ENCODE data around the gene LTA4H.
"Not testable (repeated sequence)": the region's sequence is repeated elsewhere in the genome, so short reads cannot be mapped to it uniquely, and the experiment has no call there.

The LTA4H gene

GRCh38 chr12:95978351-95978750 lies 57.0 kb downstream of the LTA4H start:
- Histone ChIP-seq H3K36me3 (ENCODE audit: control insufficient read depth in 5 of 5, insufficient read depth in 5 of 5, low read length in 5 of 5) (no peaks in the 10 kb centered on the region), H3K4me3 (ENCODE audit: low read depth in 1 of 5, low read length in 5 of 5) (no peak overlapping the region), H3K27me3 (ENCODE audit: control insufficient read depth in 5 of 5, insufficient read depth in 4 of 5, low read length in 5 of 5) (no peaks in the 10 kb centered on the region), H3K9ac (ENCODE audit: low read length in 5 of 5) (no peak overlapping the region), H3K27ac (ENCODE audit: low read depth, low read length) (no peak overlapping the region), H3K9me3 (ENCODE audit: control insufficient read depth in 5 of 5, low read length in 5 of 5) (no peaks in the 10 kb centered on the region), H3K4me1 (ENCODE audit: control insufficient read depth in 5 of 5, insufficient read depth in 5 of 5, low read length in 5 of 5) (no peaks in the 10 kb centered on the region)

- Histone ChIP-seq H3K4me1 (ENCODE audit: control insufficient read depth in 5 of 5, insufficient read depth in 5 of 5, low read length in 5 of 5) (no peaks in the 10 kb centered on the region), H3K27ac (ENCODE audit: low read depth, low read length) (no peak overlapping the region), H3K9me3 (ENCODE audit: control insufficient read depth in 5 of 5, low read length in 5 of 5) (no peaks in the 10 kb centered on the region), H3K4me3 (ENCODE audit: low read depth in 1 of 5, low read length in 5 of 5) (no peak overlapping the region), H3K27me3 (ENCODE audit: control insufficient read depth in 5 of 5, insufficient read depth in 4 of 5, low read length in 5 of 5) (no peaks in the 10 kb centered on the region), H3K36me3 (ENCODE audit: control insufficient read depth in 5 of 5, insufficient read depth in 5 of 5, low read length in 5 of 5) (no peaks in the 10 kb centered on the region), H3K9ac (ENCODE audit: low read length in 5 of 5) (no peak overlapping the region)
Measured at GRCh38 chr12:95977764-95978305, 57.6 kb downstream of the LTA4H start.

- H3K9ac ChIP-seq (ENCODE audit: low read length in 5 of 5): no peak overlapping the region
- H3K4me3 ChIP-seq (ENCODE audit: low read depth in 1 of 5, low read length in 5 of 5): no peak overlapping the region
- no peaks in the 10 kb centered on the region for H3K27me3 ChIP-seq (ENCODE audit: control insufficient read depth in 5 of 5, insufficient read depth in 4 of 5, low read length in 5 of 5)
- no peaks in the 10 kb centered on the region for H3K36me3 ChIP-seq (ENCODE audit: control insufficient read depth in 5 of 5, insufficient read depth in 5 of 5, low read length in 5 of 5)
- H3K27ac ChIP-seq (ENCODE audit: low read depth, low read length): no peak overlapping the region
- H3K9me3 ChIP-seq (ENCODE audit: control insufficient read depth in 5 of 5, low read length in 5 of 5): no peaks in the 10 kb centered on the region
- H3K4me1 ChIP-seq (ENCODE audit: control insufficient read depth in 5 of 5, insufficient read depth in 5 of 5, low read length in 5 of 5): no peaks in the 10 kb centered on the region
Measured at GRCh38 chr12:95976416-95976832, 59.0 kb downstream of the LTA4H start.

- Histone ChIP-seq H3K9me3 (ENCODE audit: control insufficient read depth in 5 of 5, low read length in 5 of 5) (no peaks in the 10 kb centered on the region), H3K9ac (ENCODE audit: low read length in 5 of 5) (no peak overlapping the region), H3K4me3 (ENCODE audit: low read depth in 1 of 5, low read length in 5 of 5) (no peak overlapping the region), H3K36me3 (ENCODE audit: control insufficient read depth in 5 of 5, insufficient read depth in 5 of 5, low read length in 5 of 5) (no peaks in the 10 kb centered on the region), H3K4me1 (ENCODE audit: control insufficient read depth in 5 of 5, insufficient read depth in 5 of 5, low read length in 5 of 5) (no peaks in the 10 kb centered on the region), H3K27me3 (ENCODE audit: control insufficient read depth in 5 of 5, insufficient read depth in 4 of 5, low read length in 5 of 5) (no peaks in the 10 kb centered on the region), H3K27ac (ENCODE audit: low read depth, low read length) (no peak overlapping the region)
Measured at GRCh38 chr12:95975491-95975890, 59.9 kb downstream of the LTA4H start.

- Histone ChIP-seq H3K4me1 (ENCODE audit: control insufficient read depth in 5 of 5, insufficient read depth in 5 of 5, low read length in 5 of 5) (no peaks in the 10 kb centered on the region), H3K27me3 (ENCODE audit: control insufficient read depth in 5 of 5, insufficient read depth in 4 of 5, low read length in 5 of 5) (no peaks in the 10 kb centered on the region), H3K27ac (ENCODE audit: low read depth, low read length) (no peak overlapping the region), H3K9ac (ENCODE audit: low read length in 5 of 5) (no peak overlapping the region), H3K9me3 (ENCODE audit: control insufficient read depth in 5 of 5, low read length in 5 of 5) (no peaks in the 10 kb centered on the region), H3K4me3 (ENCODE audit: low read depth in 1 of 5, low read length in 5 of 5) (no peak overlapping the region), H3K36me3 (ENCODE audit: control insufficient read depth in 5 of 5, insufficient read depth in 5 of 5, low read length in 5 of 5) (no peaks in the 10 kb centered on the region)
Measured at GRCh38 chr12:95974358-95974757, 61.0 kb downstream of the LTA4H start.

- Histone ChIP-seq H3K4me1 (ENCODE audit: control insufficient read depth in 5 of 5, insufficient read depth in 5 of 5, low read length in 5 of 5) (no peaks in the 10 kb centered on the region), H3K27ac (ENCODE audit: low read depth, low read length) (no peak overlapping the region), H3K36me3 (ENCODE audit: control insufficient read depth in 5 of 5, insufficient read depth in 5 of 5, low read length in 5 of 5) (no peaks in the 10 kb centered on the region), H3K9me3 (ENCODE audit: control insufficient read depth in 5 of 5, low read length in 5 of 5) (no peaks in the 10 kb centered on the region), H3K4me3 (ENCODE audit: low read depth in 1 of 5, low read length in 5 of 5) (no peak overlapping the region), H3K9ac (ENCODE audit: low read length in 5 of 5) (no peak overlapping the region), H3K27me3 (ENCODE audit: control insufficient read depth in 5 of 5, insufficient read depth in 4 of 5, low read length in 5 of 5) (no peaks in the 10 kb centered on the region)
Measured at GRCh38 chr12:95972832-95973456, 62.4 kb downstream of the LTA4H start.

GRCh38 chr12:95970905-95971304 lies 64.5 kb downstream of the LTA4H start:
- no peaks in the 10 kb centered on the region for H3K36me3 ChIP-seq (ENCODE audit: control insufficient read depth in 5 of 5, insufficient read depth in 5 of 5, low read length in 5 of 5)
- no peak overlapping the region for H3K27ac ChIP-seq (ENCODE audit: low read depth, low read length)
- no peak overlapping the region for H3K4me3 ChIP-seq (ENCODE audit: low read depth in 1 of 5, low read length in 5 of 5)
- H3K9me3 ChIP-seq (ENCODE audit: control insufficient read depth in 5 of 5, low read length in 5 of 5): no peaks in the 10 kb centered on the region
- no peaks in the 10 kb centered on the region for H3K4me1 ChIP-seq (ENCODE audit: control insufficient read depth in 5 of 5, insufficient read depth in 5 of 5, low read length in 5 of 5)
- H3K27me3 ChIP-seq (ENCODE audit: control insufficient read depth in 5 of 5, insufficient read depth in 4 of 5, low read length in 5 of 5): no peaks in the 10 kb centered on the region
- no peak overlapping the region for H3K9ac ChIP-seq (ENCODE audit: low read length in 5 of 5)

GRCh38 chr12:95969116-95969515 lies 66.3 kb downstream of the LTA4H start:
- not testable (repeated sequence) for H3K36me3 ChIP-seq (ENCODE audit: control insufficient read depth in 5 of 5, insufficient read depth in 5 of 5, low read length in 5 of 5); H3K4me3 ChIP-seq (ENCODE audit: low read depth in 1 of 5, low read length in 5 of 5); H3K27ac ChIP-seq (ENCODE audit: low read depth, low read length); H3K4me1 ChIP-seq (ENCODE audit: control insufficient read depth in 5 of 5, insufficient read depth in 5 of 5, low read length in 5 of 5); H3K27me3 ChIP-seq (ENCODE audit: control insufficient read depth in 5 of 5, insufficient read depth in 4 of 5, low read length in 5 of 5); H3K9ac ChIP-seq (ENCODE audit: low read length in 5 of 5); H3K9me3 ChIP-seq (ENCODE audit: control insufficient read depth in 5 of 5, low read length in 5 of 5)

- H3K36me3 ChIP-seq (ENCODE audit: control insufficient read depth in 5 of 5, insufficient read depth in 5 of 5, low read length in 5 of 5): no peaks in the 10 kb centered on the region
- H3K4me3 ChIP-seq (ENCODE audit: low read depth in 1 of 5, low read length in 5 of 5): no peak overlapping the region
- H3K9ac ChIP-seq (ENCODE audit: low read length in 5 of 5): no peak overlapping the region
- no peaks in the 10 kb centered on the region for H3K27me3 ChIP-seq (ENCODE audit: control insufficient read depth in 5 of 5, insufficient read depth in 4 of 5, low read length in 5 of 5)
- H3K9me3 ChIP-seq (ENCODE audit: control insufficient read depth in 5 of 5, low read length in 5 of 5): no peaks in the 10 kb centered on the region
- H3K4me1 ChIP-seq (ENCODE audit: control insufficient read depth in 5 of 5, insufficient read depth in 5 of 5, low read length in 5 of 5): no peaks in the 10 kb centered on the region
- no peak overlapping the region for H3K27ac ChIP-seq (ENCODE audit: low read depth, low read length)
Measured at GRCh38 chr12:95967301-95967700, 68.1 kb downstream of the LTA4H start.

- no peak overlapping the region for H3K4me3 ChIP-seq (ENCODE audit: low read depth in 1 of 5, low read length in 5 of 5)
- no peaks in the 10 kb centered on the region for H3K27me3 ChIP-seq (ENCODE audit: control insufficient read depth in 5 of 5, insufficient read depth in 4 of 5, low read length in 5 of 5)
- no peaks in the 10 kb centered on the region for H3K9me3 ChIP-seq (ENCODE audit: control insufficient read depth in 5 of 5, low read length in 5 of 5)
- no peak overlapping the region for H3K27ac ChIP-seq (ENCODE audit: low read depth, low read length)
- H3K9ac ChIP-seq (ENCODE audit: low read length in 5 of 5): no peak overlapping the region
- no peaks in the 10 kb centered on the region for H3K4me1 ChIP-seq (ENCODE audit: control insufficient read depth in 5 of 5, insufficient read depth in 5 of 5, low read length in 5 of 5)
- no peaks in the 10 kb centered on the region for H3K36me3 ChIP-seq (ENCODE audit: control insufficient read depth in 5 of 5, insufficient read depth in 5 of 5, low read length in 5 of 5)
Measured at GRCh38 chr12:95966287-95966870, 69.0 kb downstream of the LTA4H start.

All from subcutaneous abdominal adipose tissue (tissue), 5 donors.